ENCODE measurements around the gene RBM4B.

- TF ChIP-seq POLR2A (IDR thresholded peaks at IDR 0.05; ENCODE audit: low read depth, low read length) (no peak), POLR2AphosphoS5 (IDR thresholded peaks at IDR 0.05; ENCODE audit: low read depth, low read length) (no peak)
These were observed 31.0 kb upstream of the RBM4B start for GRCh38 chr11:66708701-66709100.
